Stimulated activated CD4-positive, alpha-beta T cell treated with anti-CD3 and anti-CD28 coated beads, Interleukin-2, amount 100 ng/mL, for 24 hours (primary cell): ENCODE results near the gene CYP2F1.
"Not testable (repeated sequence)": the region's sequence is repeated elsewhere in the genome, so short reads cannot be mapped to it uniquely, and the experiment has no call there.

ENCODE experiments used
- DNase-seq, 2 donors: peaks; one replicate each; pipeline ENCODE4 v3.0.0-alpha.2; 2020

CYP2F1 gene

DNA sequence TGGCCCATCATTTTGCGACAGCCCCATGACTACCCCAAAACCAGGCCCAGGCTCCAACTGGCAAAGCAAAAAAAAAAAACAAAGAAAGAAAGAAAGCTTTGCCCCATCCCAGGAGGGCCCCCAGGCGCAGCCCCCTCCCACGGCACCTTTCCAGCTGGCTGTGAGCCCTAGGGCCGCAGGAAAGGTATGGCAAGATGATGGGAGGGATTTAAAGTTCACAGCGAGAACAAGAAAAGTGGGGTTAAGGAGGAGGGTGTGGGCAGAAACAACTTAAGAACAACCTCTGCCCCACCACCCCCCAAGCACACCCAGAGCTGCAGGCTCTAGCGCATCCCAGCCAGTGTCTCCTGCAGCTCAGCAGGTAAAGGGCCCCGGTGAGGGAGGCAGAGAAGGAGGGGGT lies at the start of gene CYP2F1:
CYP2F1 (plus strand) TSS at position 301 of the 400 bp plus-strand sequence. CDS start 1,757 bp downstream, outside the sequence.
- DNase-seq, result no peak

DNA sequence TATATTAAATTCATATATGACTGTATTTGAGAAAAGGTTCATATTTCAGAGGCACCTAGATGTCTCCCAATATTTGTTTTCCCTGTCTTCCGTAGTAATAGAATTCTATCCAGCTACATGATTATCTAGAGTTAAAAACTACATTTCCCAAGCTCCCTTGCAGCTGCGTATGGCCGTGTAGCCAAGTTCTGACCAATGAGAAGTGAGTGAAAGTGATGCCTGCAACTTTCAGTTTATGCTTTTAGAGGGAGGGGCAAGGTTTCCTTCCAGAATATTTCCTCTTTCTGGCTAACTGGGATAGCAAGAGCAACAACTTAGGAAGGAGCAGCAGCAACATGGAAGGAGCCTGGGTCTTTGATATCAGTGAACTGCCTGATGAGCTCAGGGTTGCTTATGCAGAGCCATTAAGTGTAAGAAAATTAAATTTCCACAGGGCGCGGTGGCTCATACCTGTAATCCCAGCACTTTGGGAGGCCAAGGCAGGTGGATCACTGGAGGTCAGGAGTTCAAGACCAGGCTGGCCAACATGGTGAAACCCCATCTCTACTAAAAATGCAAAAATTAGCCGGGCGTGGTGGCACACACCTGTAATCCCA lies 49.2 kb upstream of the CYP2F1 start:
- no peak for DNase-seq

DNA sequence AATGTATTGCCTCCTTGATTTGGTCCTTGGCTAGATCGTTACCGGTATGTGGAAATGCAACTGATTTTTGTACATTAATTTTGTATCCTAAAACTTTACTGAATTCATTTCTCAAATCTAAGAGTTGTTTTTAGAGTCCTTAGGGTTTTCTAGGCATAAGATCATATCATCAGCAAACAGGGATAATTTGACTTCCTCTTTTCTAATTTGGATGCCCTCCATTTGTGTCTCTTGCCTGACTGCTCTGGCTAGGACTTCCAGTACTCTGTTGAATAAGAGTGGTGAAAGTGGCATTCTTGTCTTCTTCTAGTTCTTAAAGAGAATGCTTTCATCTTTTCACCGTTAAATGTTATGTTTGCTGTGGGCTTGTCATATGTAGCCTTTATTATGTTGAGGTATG lies 37.9 kb upstream of the CYP2F1 start:
- no peak for DNase-seq

DNA sequence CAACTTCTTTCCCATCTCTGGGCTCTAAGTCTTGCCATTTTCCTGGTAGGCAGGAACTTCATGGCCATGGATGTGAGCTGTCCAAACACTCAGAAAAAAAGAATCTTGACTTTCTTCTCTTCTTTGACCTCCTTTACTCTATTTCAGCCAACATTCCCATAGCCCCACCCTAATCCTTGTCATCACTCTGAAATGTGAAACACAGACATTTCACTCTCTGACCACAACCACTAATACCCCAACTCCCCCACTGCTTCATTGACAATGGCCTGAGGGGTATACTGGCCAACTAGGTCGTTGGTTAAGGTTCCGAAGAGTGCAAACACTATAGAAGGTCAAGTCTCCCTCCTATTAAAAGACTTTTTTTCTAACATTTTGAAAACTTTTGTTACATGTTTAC lies 30.7 kb upstream of the CYP2F1 start:
- DNase-seq, result no peak

DNA sequence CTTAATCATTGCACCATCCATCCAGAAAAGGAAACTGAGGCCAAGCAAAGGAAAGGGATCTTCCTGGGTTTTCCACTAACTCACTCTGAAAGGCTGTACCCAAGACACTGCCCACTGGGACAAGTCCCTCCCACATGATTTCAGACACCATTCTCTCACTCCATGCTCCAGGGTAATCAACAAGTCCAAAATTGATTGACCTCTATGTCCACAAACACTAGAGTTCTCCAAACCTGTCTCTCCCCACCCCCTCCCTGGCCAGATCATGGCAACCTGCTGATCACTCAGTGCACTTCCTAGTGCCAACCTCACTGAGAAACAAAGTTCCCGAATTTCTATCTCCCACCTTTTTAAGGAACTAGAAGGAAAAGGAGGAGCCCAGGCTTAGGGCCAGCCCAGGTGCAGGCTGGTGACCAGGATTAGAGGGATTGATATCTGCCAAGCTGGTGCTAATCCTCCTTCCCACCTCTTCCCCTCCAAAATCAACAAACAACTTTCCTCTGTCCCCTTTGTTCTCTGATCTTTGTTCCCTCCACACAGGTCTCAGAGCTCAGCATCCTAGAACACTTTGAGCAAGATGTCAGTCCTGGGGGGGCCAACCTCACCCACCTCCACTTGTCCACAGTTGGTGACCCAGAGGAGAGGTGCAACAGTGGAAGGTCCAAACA lies 28.4 kb upstream of the CYP2F1 start:
- no peak for DNase-seq

DNA sequence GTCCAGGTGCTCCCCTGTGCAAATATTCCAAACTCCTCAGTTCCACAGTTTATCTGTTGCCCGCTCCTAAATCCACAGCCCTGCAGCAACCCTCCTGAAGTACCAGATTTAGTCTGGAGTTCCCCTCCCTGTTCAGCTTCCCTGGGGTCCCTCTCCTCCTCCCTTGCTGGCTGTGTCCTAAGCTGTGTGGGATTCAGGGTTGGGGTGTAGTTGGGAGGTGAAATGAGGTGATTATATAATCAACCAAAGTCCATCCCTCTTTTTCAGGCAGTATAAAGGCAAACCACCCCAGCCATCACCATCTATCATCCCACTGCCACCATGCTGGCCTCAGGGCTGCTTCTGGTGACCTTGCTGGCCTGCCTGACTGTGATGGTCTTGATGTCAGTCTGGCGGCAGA lies 26.1 kb upstream of the CYP2F1 start, which contains the start of gene CYP2A13:
CYP2A13 (plus strand) TSS at position 301 of the 400 bp plus-strand sequence; CDS start at position 322, 21 bp downstream.
- no peak for DNase-seq

DNA sequence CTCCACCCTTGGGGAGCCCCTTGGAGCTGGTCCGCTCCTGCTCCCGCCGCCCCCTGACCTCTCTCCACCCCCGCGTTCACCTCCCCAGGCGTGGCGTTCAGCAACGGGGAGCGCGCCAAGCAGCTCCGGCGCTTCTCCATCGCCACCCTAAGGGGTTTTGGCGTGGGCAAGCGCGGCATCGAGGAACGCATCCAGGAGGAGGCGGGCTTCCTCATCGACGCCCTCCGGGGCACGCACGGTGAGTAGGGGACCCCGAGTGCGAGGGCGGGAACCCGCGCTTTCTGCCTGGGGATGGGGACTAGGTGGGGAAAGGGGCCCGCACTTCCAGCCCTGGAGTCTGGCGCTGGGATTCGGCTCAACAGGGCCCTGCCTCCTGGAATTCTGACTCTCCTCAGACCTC lies 24.3 kb upstream of the CYP2F1 start:
- no peak for DNase-seq

- DNase-seq, result peak in 1 of 2 donors; percentile 12
These were observed 18.5 kb upstream of the CYP2F1 start for GRCh38 chr19:41095703-41096102.

GRCh38 chr19:41096353-41096752 lies 17.9 kb upstream of the CYP2F1 start:
- no peak for DNase-seq

DNA sequence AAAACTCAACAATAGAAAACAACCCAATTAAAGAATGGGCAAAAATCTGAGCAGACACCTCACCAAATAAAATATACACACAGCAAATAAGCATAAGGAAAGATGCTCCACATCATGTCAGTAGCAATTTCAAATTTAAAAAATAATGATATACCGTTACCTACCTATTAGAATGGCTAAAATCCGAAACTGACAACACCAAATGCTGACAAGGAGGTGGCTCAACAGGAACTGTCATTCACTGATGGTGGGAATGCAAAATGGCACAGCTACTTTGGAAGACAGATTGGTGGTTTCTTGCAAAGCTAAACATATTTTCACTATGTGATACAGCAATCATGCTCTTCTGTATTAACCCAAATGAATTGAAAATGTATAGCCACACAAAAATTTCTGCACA lies 16.9 kb upstream of the CYP2F1 start:
- no peak for DNase-seq

DNA sequence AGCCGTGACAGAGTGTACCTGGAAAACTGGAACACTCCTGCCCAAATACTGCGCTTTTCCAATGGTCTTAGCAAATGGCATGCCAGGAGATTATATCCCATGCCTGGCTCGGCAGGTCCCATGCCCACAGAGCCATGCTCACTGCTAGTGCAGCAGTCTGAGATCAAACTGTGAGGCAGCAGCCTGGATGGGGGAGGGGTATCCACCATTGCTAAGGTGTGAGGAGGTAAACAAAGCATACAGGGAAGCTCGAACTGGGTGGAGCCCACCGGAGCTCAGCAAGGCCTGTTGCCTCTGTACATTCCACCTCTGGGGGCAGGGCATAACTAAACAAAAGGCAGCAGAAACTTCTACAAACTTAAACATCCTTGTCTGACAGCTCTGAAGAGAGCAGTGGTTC lies 15.5 kb upstream of the CYP2F1 start:
- DNase-seq, result no peak

DNA sequence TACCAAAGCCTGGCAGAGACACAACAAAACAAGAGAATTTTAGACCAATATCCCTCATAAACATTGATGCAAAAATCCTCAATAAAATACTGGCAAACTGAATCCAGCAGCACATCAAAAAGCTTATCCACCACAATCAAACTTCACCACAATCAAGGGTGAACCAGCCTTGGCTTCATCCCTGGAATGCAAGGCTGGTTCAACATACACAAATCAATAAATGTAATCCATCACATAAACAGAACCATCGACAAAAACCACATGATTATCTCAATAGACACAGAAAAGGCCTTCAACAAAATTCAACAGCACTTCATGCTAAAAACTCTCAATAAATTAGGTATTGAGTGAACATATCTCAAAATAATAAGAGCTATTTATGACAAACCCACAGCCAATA lies 12.0 kb upstream of the CYP2F1 start:
- DNase-seq, result not testable (repeated sequence)

DNA sequence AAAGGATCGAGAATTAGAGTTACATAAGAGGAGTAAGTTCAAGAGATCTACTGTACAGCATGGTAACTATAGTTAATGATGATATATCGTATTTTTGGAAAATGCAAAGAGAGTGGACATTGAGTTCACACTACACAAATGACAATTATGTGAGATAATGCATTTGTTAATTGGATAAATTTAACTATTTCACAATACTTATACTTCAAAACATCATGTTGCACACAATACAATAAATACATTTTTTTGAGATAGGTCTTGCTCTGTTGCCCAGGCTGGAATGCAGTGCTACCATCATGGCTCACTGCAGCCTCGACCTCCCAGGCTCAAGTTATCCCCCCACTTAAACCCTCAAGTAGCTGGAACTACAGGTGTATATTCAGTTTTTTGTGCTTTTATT lies 8.1 kb upstream of the CYP2F1 start:
- DNase-seq, result no peak

GRCh38 chr19:41111296-41111695 lies 2.9 kb upstream of the CYP2F1 start:
- DNase-seq, result no peak

GRCh38 chr19:41111750-41112295 lies 2.4 kb upstream of the CYP2F1 start:
- DNase-seq, result no peak

DNA sequence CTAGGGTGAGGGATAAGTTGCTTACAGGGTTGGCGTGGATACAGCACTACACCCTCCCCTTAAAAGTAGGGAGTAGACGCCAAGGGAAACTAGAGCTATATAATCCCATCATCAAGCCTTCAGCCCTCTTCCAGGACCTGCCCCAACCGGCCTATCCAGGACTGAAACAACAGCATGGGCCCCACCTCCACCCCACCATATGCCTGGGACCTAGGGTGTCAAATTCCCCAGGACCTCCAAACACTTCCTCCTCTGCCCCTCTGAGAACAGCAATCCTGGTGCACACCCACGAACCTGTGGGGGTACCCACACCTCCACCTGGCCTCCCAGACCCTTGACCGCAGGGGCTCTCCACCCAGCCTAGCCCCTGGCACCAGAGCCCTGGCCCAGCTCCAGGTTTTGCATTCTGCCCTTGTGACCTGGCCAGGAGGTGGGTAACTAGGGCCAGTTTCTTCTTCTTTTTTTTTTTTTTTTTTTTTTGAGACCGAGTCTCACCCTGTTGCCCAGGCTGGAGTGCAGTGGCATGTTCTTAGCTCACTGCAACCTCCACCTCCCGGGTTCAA lies 1.4 kb upstream of the CYP2F1 start:
- DNase-seq, result no peak

GRCh38 chr19:41116261-41116660 lies 2.0 kb downstream of the CYP2F1 start:
- no peak for DNase-seq

DNA sequence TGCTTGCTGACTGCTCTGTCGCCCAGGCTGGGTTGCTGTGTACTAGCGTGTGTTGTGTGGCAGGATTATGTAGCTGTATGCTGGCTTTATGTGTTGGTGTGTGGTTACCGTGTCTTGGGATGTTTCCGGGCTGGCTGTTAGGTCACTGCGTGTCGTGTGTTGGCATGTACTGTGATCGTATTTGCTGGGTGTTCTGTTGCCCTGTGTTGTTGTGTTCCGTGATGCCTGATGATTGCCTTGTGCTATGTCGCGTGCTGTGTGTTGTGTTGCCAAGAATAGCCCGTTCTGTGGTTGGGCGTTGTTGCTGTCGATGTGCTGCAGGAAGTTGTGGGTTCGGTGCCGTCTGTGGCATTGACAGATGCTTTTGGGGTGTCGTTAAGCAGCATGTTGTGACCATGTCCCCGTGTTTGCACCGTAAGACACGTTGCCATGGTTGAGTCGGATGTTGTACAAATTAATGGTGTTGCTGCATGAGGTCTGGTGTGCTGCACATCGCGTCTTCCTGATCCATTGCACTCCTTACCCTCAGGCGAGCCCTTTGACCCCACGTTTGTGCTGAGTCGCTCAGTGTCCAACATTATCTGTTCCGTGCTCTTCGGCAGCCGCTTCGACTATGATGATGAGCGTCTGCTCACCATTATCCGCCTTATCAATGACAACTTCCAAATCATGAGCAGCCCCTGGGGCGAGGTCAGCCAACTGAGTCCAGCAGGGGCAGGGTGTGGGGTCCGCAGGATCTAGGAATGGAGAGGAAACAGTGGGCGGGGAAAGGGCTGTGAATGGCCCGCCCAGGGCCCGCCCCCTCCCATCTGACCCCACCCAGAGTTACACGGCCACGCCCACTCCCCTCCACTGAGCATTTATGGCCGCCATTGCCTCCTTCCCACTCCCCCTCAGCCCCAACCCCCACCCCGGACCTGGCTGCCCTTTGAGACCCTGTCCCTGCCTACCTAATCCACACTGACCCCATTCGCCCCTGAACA lies 7.0 kb downstream of the CYP2F1 start:
- DNase-seq, result peak; percentile 25 to 46

DNA sequence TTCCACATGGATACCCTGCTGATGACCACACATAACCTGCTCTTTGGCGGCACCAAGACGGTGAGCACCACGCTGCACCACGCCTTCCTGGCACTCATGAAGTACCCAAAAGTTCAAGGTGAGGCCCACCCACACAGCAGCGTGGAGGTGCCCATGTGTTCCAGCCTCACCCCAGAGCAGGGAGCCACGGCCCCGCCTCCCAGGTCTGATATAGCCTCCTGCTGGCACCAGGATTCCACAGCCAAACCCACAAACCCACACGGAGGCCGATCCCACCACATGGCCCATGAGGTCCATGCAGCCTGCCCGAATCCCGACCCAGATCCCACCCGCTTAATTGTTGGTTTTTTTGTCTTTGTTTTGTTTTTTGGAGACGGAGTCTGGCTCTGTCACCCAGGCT lies 8.6 kb downstream of the CYP2F1 start:
- not testable (repeated sequence) for DNase-seq

- DNase-seq, result no peak
These were observed 9.6 kb downstream of the CYP2F1 start for GRCh38 chr19:41123716-41124294.

- peak; percentile 57 for DNase-seq
These were observed 12.6 kb downstream of the CYP2F1 start for GRCh38 chr19:41126765-41127203.

GRCh38 chr19:41127362-41127761 lies 13.1 kb downstream of the CYP2F1 start:
- DNase-seq, result not testable (repeated sequence)
